ENCODE measurements around the gene GCNA. TPM values are rescaled to one million over a fixed set of nuclear protein-coding genes. Genes with fewer than 3 reads are reported as not detected.
"Not testable (repeated sequence)": the region's sequence is repeated elsewhere in the genome, so short reads cannot be mapped to it uniquely, and the experiment has no call there.

The GCNA gene
- total and polyA plus RNA-seq, 9 donors: 0.46 to 2.3 (median 0.98) TPM

GRCh38 chrX:71661919-71662318 is 83.7 kb downstream of the GCNA start:
- H3K4me3 ChIP-seq: no peak overlapping the region
- intact Hi-C loops (cut with DNase I): no loop called here
- H3K27ac ChIP-seq: no peak overlapping the region
- 74 to 84% (median 78%) methylated on average over 12 of the region's 12 CpGs for WGBS, 3 donors
- H3K9me3 ChIP-seq: no peaks in the 10 kb centered on the region
- DNase-seq: no peak
- no peaks in the 10 kb centered on the region for H3K27me3 ChIP-seq
- H3K4me1 ChIP-seq (ENCODE audit: insufficient read depth): no peaks in the 10 kb centered on the region
- TF ChIP-seq POLR2A (IDR thresholded peaks at IDR 0.05) (no peak), CTCF (IDR thresholded peaks at IDR 0.05) (no peak), EP300 (IDR thresholded peaks at IDR 0.05) (no peak)
- H3K36me3 ChIP-seq: no peaks in the 10 kb centered on the region

- H3K27me3 ChIP-seq; H3K4me1 ChIP-seq (ENCODE audit: insufficient read depth); H3K9me3 ChIP-seq; H3K4me3 ChIP-seq; intact Hi-C loops (cut with DNase I); H3K36me3 ChIP-seq; DNase-seq; H3K27ac ChIP-seq: not testable (repeated sequence)
- WGBS, 3 donors: 73 to 93% (median 85%) methylated on average over 11 of the region's 11 CpGs
Observed at GRCh38 chrX:71662654-71663053, 84.4 kb downstream of the GCNA start.

Other genes with a start within 250 kb of the GCNA start
- gene TAF1, start 212.1 kb upstream of the GCNA start, total RNA-seq: 10 to 100 TPM; 25.5 to 52.0 (median 46.0) TPM
- 10 to 100 TPM; 20.0 to 33.8 TPM for gene TAF1, start 212.1 kb upstream of the GCNA start, polyA plus RNA-seq
- gene OGT, start 45.3 kb upstream of the GCNA start, total RNA-seq: 100 to 1,000 TPM in 5 of 7 donors, 10 to 100 TPM in 2; 91.0 to 201 (median 109) TPM
- 100 to 1,000 TPM in 1 of 2 donors, 10 to 100 TPM in 1; 44.5 to 129 TPM for gene OGT, start 45.3 kb upstream of the GCNA start, polyA plus RNA-seq
- under 1 TPM in 5 of 7 donors, not detected in 2; 0.12 to 0.34 (median 0.20) TPM for gene CXCR3, start 40.1 kb downstream of the GCNA start, total RNA-seq
- gene CXCR3, start 40.1 kb downstream of the GCNA start, polyA plus RNA-seq: under 1 TPM in 1 of 2 donors, not detected in 1; 0.08 TPM
- gene CXorf49, start 139.8 kb downstream of the GCNA start, total RNA-seq: not detected
- gene CXorf49, start 139.8 kb downstream of the GCNA start, polyA plus RNA-seq: not detected
- gene CXorf49B, start 184.9 kb downstream of the GCNA start, total RNA-seq: not detected
- gene CXorf49B, start 184.9 kb downstream of the GCNA start, polyA plus RNA-seq: not detected